MM.1S (cell line): ENCODE measurements around the gene EFCAB10.

Source experiments
- DNase-seq: peaks from one replicate; pipeline ENCODE4 v3.0.0-alpha.2; 2015
- H2AFZ ChIP-seq: fragments of 300-600 bp; sonication (generic); 2 replicates; pipeline ENCODE4 v1.6.0; 2016; ENCODE audit warnings: antibody characterized with exemption, low read length
- H3F3A ChIP-seq: fragments of 300-600 bp; sonication (generic); 2 replicates; pipeline ENCODE4 v1.6.1; 2016; ENCODE audit warnings: mild to moderate bottlenecking, antibody characterized with exemption, low read length, moderate library complexity, mixed read lengths; ENCODE audit not compliant: insufficient read depth
- H3K27ac ChIP-seq: fragments of 300-600 bp; sonication (generic); 2 replicates; pipeline ENCODE4 v1.5.1; 2016; ENCODE audit warnings: mild to moderate bottlenecking, low read length
- H3K27me3 ChIP-seq: fragments of 300-600 bp; sonication (generic); replicated peaks from 2 replicates; pipeline ENCODE4 v1.6.0; 2016; ENCODE audit warnings: low read length; ENCODE audit not compliant: insufficient read depth
- H3K36me3 ChIP-seq: fragments of 300-600 bp; sonication (generic); replicated peaks from 2 replicates; pipeline ENCODE4 v1.6.1; 2016; ENCODE audit warnings: mild to moderate bottlenecking, low read length, mixed read lengths; ENCODE audit not compliant: insufficient read depth
- H3K4me1 ChIP-seq: fragments of 300-600 bp; sonication (generic); 2 replicates; pipeline ENCODE4 v1.6.1; 2016; ENCODE audit warnings: low read length, mixed read lengths
- H3K4me2 ChIP-seq: fragments of 300-600 bp; sonication (generic); 2 replicates; pipeline ENCODE4 v1.6.0; 2016; ENCODE audit warnings: low read depth, low read length
- H3K4me3 ChIP-seq: fragments of 300-600 bp; sonication (generic); 2 replicates; pipeline ENCODE4 v1.5.1; 2016; ENCODE audit warnings: low read length, mixed read lengths
- H3K79me2 ChIP-seq: fragments of 300-600 bp; sonication (generic); 2 replicates; pipeline ENCODE4 v1.6.1; 2016; ENCODE audit warnings: mixed run types, low read length, mixed read lengths
- H3K9ac ChIP-seq: fragments of 300-600 bp; sonication (generic); 2 replicates; pipeline ENCODE4 v1.6.1; 2016; ENCODE audit warnings: low read length, mixed read lengths
- H3K9me2 ChIP-seq: fragments of 300-600 bp; sonication (generic); replicated peaks from 2 replicates; pipeline ENCODE4 v1.6.1; 2016; ENCODE audit warnings: mild to moderate bottlenecking, low read length, mixed read lengths; ENCODE audit not compliant: insufficient read depth
- H3K9me3 ChIP-seq: fragments of 300-600 bp; sonication (generic); replicated peaks from 2 replicates; pipeline ENCODE4 v1.6.1; 2016; ENCODE audit warnings: mild to moderate bottlenecking, low read length, mixed read lengths; ENCODE audit not compliant: insufficient read depth
- H4K20me1 ChIP-seq: fragments of 300-600 bp; sonication (generic); 2 replicates; pipeline ENCODE4 v1.6.1; 2016; ENCODE audit warnings: mild to moderate bottlenecking, low read length, moderate library complexity, mixed read lengths; ENCODE audit not compliant: insufficient read depth
- CTCF ChIP-seq: fragments of 300-600 bp; sonication (generic); IDR thresholded peaks from 2 replicates; pipeline ENCODE4 v1.5.1; 2016; ENCODE audit warnings: antibody characterized with exemption, low read length, mixed read lengths
- EZH2 ChIP-seq: fragments of 300-600 bp; sonication (generic); optimal IDR thresholded peaks from 2 replicates; pipeline ENCODE3; 2017; ENCODE audit warnings: low read depth, mild to moderate bottlenecking, antibody characterized with exemption, low read length, mixed read lengths
- EZH2phosphoT487 ChIP-seq: fragments of 300-600 bp; sonication (generic); IDR thresholded peaks from 2 replicates; pipeline ENCODE4 v1.6.1; 2018; ENCODE audit warnings: antibody characterized with exemption, low read length

The EFCAB10 gene

GRCh38 chr7:105585850-105586500 lies 4.7 kb upstream of the EFCAB10 start:
- no peaks in the 10 kb centered on the region for H3K36me3 ChIP-seq
- H3K4me1 ChIP-seq, result peaks cover 29% of the 10 kb centered on the region
- no peaks in the 10 kb centered on the region for H3K79me2 ChIP-seq
- peak overlapping the region; percentile 84 for H2AFZ ChIP-seq
- H3K9ac ChIP-seq, result peak overlapping the region; percentile 42; the same call in 1 of the 2 replicates
- H4K20me1 ChIP-seq, result no peaks in the 10 kb centered on the region
- DNase-seq, result peak; percentile 77
- TF ChIP-seq EZH2phosphoT487 (no peak), EZH2 (no peak), CTCF (peak; percentile 15; the same call in 1 of the 2 replicates)
- no peak overlapping the region for H3K4me3 ChIP-seq
- H3K9me3 ChIP-seq, result no peaks in the 10 kb centered on the region
- H3K4me2 ChIP-seq, result peak overlapping the region; percentile 36; the same call in 1 of the 2 replicates
- no peaks in the 10 kb centered on the region for H3K9me2 ChIP-seq
- peaks cover 22% of the 10 kb centered on the region for H3F3A ChIP-seq
- peak overlapping the region; percentile 56; the same call in 1 of the 2 replicates for H3K27ac ChIP-seq
- H3K27me3 ChIP-seq, result no peaks in the 10 kb centered on the region

- no peaks in the 10 kb centered on the region for H3K9me3 ChIP-seq
- H4K20me1 ChIP-seq, result no peaks in the 10 kb centered on the region
- no peaks in the 10 kb centered on the region for H3K27me3 ChIP-seq
- H3K4me1 ChIP-seq, result peaks cover 22% of the 10 kb centered on the region
- no peaks in the 10 kb centered on the region for H3K9me2 ChIP-seq
- no peaks in the 10 kb centered on the region for H3K36me3 ChIP-seq
- no peak overlapping the region for H3K9ac ChIP-seq
- DNase-seq, result no peak
- H3K4me3 ChIP-seq, result no peak overlapping the region
- no peak overlapping the region for H3K4me2 ChIP-seq
- H3K27ac ChIP-seq, result no peak overlapping the region
- no peak overlapping the region for H2AFZ ChIP-seq
- TF ChIP-seq CTCF (no peak), EZH2phosphoT487 (no peak), EZH2 (no peak)
- peaks cover 14% of the 10 kb centered on the region for H3F3A ChIP-seq
- no peaks in the 10 kb centered on the region for H3K79me2 ChIP-seq
These were observed 2.9 kb upstream of the EFCAB10 start for GRCh38 chr7:105584165-105584564.

- no peaks in the 10 kb centered on the region for H3K36me3 ChIP-seq
- no peak overlapping the region for H3K9ac ChIP-seq
- no peaks in the 10 kb centered on the region for H4K20me1 ChIP-seq
- H3K27ac ChIP-seq, result no peak overlapping the region
- DNase-seq, result no peak
- H3K4me3 ChIP-seq, result no peak overlapping the region
- H3K79me2 ChIP-seq, result no peaks in the 10 kb centered on the region
- no peak overlapping the region for H2AFZ ChIP-seq
- peaks cover 11% of the 10 kb centered on the region for H3K4me1 ChIP-seq
- H3K4me2 ChIP-seq, result no peak overlapping the region
- no peaks in the 10 kb centered on the region for H3K9me3 ChIP-seq
- TF ChIP-seq CTCF (no peak), EZH2 (no peak), EZH2phosphoT487 (no peak)
- H3K9me2 ChIP-seq, result no peaks in the 10 kb centered on the region
- H3K27me3 ChIP-seq, result no peaks in the 10 kb centered on the region
- peaks cover 3% of the 10 kb centered on the region; the same call in 1 of the 2 replicates for H3F3A ChIP-seq
These were observed 1.8 kb upstream of the EFCAB10 start for GRCh38 chr7:105583061-105583460.
